GM11168 (cell line): ENCODE measurements around the gene SLC4A4.

Source experiments
- in situ Hi-C: fragments of 300-500 bp; cut with MboI; formaldehyde crosslinking; loops from one replicate; pipeline ENCODE4 v1.12.0; 2022; ENCODE audit warnings: low sequenced_read_pairs; ENCODE audit not compliant: unreplicated experiment

The SLC4A4 gene

GRCh38 chr4:71466775-71467174, 128.0 kb downstream of the SLC4A4 start:
- in situ Hi-C loops = no loop called here

- in situ Hi-C loops = no loop called here
Observed at GRCh38 chr4:71468116-71468710, 129.4 kb downstream of the SLC4A4 start.

DNA sequence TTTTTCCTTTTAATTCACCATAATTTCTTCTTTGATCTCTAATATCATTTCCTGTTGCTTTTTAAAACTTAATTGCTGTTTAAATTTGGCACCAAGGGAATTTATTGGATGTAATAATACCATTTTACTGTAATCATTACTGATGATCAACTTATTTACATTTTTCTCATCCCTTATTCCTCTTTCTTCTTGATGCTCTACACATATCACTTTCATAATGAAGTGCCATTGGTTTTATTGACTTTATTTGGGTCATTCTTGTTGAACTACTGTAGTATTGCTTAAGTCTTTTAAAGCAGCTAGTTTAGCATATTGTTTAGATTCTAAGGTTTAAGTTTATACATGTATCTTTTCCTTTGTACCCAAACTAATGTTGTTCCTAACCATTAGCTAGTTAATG, 130.7 kb downstream of the SLC4A4 start:
- in situ Hi-C loops = no loop called here

- in situ Hi-C loops = no loop called here
Observed at GRCh38 chr4:71470524-71470923, 131.7 kb downstream of the SLC4A4 start.

- in situ Hi-C loops = no loop called here
Observed at GRCh38 chr4:71472946-71473345, 134.1 kb downstream of the SLC4A4 start.

- in situ Hi-C loops = no loop called here
Observed at GRCh38 chr4:71473541-71474240, 134.9 kb downstream of the SLC4A4 start.

GRCh38 chr4:71474731-71475130, 135.9 kb downstream of the SLC4A4 start:
- in situ Hi-C loops = no loop called here

DNA sequence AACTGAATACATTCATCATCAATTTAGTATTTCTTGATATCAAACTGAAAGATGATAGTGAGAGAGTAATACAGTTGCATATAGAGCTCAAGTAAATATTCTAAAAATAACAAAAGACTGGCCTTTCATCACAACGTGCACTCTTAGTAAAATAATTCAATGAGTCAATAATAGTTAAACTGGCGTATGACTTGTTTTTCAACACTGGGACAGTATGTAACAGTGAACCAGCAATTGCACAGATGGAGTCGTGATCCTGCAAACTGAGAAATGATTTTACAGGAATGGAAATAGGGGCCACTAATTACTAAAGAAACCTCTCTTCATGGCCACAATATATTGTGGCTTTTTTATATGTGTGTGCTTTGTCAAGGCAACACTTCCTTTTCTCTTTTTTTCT, 137.4 kb downstream of the SLC4A4 start:
- in situ Hi-C loops = no loop called here

DNA sequence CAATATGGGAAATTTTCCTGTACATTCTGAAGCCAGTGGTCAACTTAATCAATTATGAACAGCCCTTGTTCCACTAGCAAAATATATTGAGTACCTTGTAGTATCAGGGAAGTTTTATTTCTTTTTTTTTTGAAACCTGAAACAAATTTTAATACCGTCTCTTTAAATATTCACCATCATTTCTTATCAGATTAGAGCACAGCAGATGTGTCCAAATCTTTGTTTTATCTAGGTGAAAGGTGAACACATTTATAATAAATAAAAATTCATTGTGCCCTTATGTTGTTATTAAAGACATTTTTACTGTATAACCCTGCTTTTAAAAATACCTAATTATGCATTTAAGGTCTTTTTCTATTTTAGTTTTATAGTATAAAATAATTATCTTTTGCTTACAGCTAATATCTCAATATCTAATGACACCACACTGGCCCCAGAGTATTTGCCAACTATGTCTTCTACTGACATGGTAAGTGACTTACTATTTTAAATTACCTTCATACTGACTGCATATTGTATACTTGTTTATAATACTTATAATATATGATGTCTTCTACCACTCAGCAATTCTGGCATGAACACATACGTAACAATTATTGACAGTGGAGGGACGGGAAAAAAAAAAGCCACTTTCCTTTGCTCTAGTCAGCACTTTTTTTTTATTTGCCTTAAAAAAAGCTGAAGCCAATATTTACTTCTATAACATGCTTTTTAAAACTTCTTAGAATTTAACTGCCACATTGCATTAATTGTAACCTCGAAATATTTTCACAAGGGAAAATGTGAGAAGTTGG, 147.9 kb downstream of the SLC4A4 start:
- in situ Hi-C loops = no loop called here

DNA sequence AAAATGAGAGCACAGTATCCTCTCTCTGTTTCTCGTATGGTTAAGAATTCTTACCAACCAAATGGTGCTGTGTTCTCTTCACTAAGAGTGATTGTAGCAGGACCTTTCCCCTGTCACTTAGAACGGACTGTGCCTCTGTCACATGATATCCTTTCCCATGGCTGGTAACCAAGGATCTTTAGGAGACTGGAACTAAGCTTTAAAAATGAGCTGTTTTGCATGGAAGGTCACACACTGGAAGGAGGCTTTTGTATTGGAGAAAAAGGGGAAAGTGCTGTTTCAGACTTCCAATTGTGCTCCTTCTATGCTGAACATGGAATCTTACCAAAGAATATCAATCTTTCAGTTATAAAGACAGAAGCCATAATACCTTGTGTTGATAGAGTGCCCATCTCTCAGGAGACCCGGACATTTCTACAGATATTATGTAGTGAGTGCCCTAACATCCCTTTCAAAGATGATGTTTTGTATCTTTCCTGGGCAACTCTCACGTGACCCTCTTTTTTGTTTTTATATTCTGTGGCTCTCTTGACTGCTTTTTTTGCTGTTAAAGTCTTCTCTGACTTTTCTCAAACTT, 148.6 kb downstream of the SLC4A4 start:
- in situ Hi-C loops = no loop called here

GRCh38 chr4:71494539-71494938, 155.7 kb downstream of the SLC4A4 start:
- in situ Hi-C loops = no loop called here

DNA sequence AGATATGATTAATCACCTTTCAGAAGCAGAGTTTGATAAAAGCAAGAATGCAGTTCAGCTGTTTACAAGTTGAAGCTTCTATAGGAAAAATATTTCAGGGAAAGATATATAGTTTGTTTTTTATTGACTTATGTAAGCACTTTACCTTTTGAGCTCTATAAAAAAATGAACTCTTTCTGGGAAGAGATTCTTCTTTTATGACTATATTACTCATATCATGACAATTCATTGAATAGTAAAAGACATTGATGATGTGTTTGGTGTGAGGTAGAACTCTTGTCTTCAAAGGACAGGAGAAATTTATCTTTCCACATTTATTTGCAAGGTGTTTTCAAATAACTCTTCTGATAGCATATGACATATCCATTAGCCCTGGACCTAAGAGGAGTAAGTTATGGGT, 156.6 kb downstream of the SLC4A4 start:
- in situ Hi-C loops = no loop called here

DNA sequence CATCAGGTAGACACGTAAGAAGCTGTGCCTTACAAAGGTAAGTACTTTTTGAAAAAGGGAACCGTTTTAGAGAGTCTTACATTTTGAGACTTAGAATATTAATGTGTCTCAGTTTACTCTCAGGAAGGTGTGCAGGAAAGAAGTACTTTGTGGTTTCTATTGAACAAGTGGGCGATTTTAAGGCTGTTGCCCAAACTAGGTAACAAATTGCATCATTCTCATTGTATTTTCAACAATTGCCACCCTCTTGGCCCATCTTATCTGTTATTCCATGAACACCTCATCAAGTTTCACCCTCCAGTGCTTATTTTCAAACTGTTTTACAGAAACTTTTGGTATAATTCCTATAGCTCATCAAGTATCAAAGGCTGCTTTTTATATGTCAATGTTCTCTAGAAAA, 158.3 kb downstream of the SLC4A4 start:
- in situ Hi-C loops = no loop called here

DNA sequence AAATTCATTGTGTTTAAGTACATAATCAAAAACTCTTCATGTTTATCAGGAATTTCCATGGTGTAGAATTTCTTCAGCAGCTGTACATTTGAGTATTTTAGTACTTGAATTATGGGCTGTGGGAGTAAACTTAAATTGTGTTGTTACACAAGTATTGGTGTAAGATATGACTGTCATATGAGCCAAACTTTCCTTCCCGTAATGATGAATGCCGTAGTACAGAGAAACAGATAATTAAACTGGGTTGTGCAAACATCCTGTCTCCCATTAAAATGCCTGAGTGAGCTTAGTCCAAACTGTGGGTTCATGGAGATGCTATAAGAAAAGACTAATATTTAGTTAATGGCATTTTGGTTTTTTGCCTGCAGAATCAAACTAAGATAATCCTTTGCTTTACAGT, 159.2 kb downstream of the SLC4A4 start:
- in situ Hi-C loops = no loop called here

GRCh38 chr4:71498625-71499024, 159.8 kb downstream of the SLC4A4 start:
- in situ Hi-C loops = no loop called here

DNA sequence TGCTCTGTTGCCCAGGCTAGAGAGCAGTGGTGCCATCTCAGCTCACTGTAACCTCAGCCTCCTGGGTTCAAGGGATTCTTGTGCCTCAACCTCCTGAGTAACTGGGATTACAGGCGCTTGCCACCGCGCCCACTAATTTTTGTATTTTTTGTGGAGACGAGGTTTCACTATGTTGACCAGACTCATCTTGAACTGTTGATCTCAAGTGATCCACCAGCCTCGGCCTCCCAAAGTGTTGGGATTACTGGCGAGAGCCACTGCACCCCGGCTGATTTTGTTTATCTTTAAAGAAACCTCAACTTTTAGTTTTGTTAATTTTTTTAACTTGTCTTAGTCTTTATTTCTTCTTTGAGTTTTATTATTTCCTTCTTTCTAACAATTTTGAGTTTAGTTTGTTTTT, 163.2 kb downstream of the SLC4A4 start:
- in situ Hi-C loops = no loop called here

- in situ Hi-C loops = no loop called here
Observed at GRCh38 chr4:71518283-71518989, 179.6 kb downstream of the SLC4A4 start.

DNA sequence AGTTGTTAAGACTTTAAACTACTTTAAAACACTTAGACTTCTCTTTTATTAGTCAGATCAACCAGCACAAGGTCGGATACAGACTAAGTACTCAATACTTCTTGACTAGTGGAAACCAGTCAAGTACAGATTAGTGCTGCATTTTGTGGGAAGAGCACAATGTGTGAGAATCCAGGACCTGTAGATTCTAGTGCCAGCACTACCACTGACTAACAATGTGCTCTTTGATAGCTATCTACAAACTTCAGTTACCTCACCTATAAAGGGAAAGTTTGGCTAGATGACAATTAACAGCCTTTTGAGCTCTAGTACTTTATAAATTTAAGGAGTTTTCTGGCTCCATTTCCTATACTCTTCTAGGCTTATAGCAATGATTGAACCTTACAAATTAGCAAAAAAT, 181.5 kb downstream of the SLC4A4 start:
- in situ Hi-C loops = no loop called here

DNA sequence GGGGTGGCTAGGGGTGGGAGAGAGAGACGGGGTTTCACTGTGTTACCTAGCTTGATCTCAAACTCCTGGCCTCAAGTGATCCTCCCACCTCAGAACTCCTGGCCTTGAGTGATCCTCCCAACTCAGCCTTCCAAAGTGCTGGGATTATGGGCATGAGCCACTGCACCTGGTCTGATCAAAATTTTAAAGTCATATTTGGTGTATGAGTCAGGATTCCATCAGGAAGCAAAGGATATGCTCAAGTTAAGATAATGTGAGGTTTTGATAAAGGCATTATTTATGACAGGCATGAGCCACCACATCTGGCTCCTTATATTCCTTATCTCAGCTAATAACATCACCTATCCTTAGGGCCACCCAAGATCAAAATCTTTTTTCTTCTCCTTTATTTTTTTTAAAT, 182.0 kb downstream of the SLC4A4 start:
- in situ Hi-C loops = no loop called here

DNA sequence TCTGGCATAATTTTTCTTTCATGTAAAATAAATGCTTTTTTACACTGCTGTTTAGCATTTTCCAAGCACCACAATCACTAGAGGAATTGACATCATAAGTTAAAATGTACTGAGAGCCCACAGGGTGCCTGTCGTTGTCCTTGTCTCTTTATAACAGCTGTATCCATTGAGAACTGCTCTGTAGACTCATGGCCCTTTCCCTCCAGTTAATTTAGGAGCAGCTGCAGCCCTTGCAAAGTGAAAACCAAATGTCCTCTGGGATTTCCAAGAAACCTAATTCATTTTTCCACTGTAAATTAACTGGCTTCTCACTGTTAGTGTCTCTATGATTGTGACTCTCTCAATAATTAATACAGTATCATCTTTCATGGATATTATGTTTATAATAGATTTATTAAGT, 185.9 kb downstream of the SLC4A4 start:
- in situ Hi-C loops = no loop called here
